Right hindlimb (tissue), 1 donor: ENCODE results near the gene RAP1GDS1.
"Not testable (repeated sequence)": the region's sequence is repeated elsewhere in the genome, so short reads cannot be mapped to it uniquely, and the experiment has no call there.

Experiments
- DNase-seq: peaks from one replicate; pipeline ENCODE4 v3.0.0-alpha.2; 2018

The RAP1GDS1 gene

GRCh38 chr4:98446499-98447375, 185.6 kb downstream of the RAP1GDS1 start:
- no peak for DNase-seq

DNA sequence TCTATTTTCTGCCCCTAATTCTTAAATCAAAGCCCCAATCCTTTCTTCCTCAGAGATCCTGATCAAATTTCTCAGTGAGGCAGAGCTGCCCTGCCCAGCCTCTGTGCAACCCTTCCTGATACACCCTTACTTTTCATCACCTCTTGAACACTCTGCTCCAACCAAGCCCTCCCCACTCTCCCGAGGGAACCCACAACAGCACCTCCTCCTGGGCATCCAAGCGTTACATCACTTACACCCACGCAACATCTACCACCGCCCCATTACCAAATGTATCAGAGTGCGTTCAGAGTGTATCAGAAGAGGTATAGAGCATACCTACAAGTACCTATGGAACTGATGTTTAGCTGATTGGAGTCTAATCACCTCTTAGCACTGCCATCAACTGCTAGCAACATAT, 186.5 kb downstream of the RAP1GDS1 start:
- DNase-seq, result no peak

DNA sequence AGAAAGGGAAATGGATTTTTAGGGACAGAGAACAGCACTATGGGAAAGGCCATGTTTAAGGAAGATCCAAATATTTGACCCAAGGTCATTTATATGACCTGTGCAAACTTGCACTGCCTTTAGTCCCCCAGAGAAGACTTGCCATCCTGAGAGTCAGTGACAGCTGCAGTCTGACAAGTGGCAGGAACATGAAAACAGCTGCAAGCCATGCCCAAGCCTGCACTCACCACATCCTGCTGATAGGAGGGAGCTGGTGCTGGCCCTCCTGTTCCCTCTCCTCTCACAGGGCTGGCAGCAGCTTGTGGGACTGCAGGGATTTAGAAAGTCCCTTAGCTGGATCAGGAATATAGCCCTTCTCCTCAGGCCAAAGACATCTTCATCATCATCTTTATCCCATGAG, 187.7 kb downstream of the RAP1GDS1 start:
- DNase-seq, result peak; percentile 78

DNA sequence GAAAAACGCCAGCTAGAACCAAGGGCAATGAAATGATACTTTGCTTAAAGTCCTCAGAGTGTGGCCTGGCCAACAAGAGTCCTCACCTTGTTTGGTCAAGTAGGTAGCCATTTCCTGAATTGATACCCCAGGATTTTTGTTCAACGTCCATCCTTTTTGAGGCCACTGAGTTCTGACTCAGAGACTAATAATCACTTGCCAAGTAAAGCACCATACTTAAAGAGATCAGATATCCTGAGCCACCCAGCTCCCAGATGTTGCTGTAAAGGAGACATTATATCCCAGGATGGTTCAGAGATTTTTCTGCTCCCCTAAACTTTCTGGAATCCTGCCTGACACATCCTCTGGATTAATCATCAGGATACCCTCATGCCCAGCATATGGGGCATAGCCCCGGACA, 190.9 kb downstream of the RAP1GDS1 start:
- DNase-seq, result no peak

DNA sequence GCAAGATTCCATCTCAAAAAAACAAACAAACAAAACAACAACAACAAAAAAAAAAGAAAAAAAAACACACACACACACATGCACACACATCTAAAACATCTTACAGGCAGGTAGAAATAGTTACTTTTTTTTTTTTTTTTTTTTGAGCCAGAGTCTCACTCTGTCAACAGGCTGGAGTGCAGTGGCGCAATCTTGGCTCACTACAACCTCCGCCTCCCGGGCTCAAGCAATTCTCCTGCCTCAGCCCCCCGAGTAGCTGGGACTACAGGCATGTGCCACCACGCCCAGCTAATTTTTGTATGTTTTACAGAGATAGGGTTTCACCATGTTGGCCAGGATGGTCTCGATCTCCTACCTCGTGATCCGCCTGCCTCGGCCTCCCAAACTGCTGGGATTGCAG, 196.2 kb downstream of the RAP1GDS1 start:
- not testable (repeated sequence) for DNase-seq

- not testable (repeated sequence) for DNase-seq
Observed at GRCh38 chr4:98461121-98461865, 200.1 kb downstream of the RAP1GDS1 start.

DNA sequence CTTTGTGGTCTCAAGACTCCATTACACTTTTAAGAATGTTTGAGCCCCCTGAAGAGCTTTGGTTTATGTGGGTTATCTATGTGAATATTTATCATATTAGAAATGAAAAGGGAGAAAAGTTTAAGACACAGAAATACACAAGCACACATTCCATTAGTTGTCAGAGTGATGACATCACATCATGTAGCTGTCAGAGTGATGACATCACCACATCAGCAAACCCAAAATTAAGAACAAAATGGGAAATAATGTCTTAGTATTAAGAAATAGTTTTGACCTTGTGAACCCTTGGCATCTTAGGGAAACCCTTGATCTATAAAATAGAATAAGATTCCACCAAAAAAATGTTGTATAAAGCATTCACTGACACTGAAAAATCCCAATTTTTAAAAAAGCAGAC, 201.3 kb downstream of the RAP1GDS1 start:
- no peak for DNase-seq

DNA sequence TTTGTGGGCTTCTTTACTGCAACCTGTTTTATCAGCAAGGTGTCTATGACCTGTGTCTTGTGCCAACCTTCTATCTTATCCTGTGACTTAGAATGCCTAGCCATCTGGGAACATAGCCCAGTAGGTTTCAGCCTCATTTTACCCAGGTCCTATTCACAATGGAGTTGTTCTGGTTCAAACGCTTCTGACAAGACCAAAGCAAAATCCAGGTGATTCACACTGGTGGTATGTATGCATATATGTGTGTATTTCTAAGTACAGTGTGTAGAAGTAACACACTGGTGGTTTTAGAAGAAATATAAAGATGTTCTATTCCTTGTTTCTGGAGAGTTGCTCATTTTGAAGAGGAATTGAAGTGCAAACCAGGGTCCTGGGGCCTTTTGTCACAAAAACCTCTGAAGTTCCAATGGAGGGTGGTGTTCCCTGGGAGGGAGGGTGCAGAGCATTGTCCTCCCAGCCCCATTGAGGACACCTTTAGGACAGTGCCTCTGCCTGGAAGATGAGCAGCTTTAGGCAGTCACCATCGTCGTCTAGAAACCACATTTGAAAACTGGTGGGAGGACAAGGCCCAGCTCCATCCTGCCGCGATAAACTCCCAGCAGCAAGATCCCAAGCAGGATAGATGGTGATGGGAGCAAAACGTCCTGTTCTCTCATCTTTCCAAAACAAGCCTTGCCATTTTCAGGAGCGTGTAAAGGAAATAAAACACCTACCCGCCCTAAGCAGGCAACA, 205.8 kb downstream of the RAP1GDS1 start:
- no peak for DNase-seq

DNA sequence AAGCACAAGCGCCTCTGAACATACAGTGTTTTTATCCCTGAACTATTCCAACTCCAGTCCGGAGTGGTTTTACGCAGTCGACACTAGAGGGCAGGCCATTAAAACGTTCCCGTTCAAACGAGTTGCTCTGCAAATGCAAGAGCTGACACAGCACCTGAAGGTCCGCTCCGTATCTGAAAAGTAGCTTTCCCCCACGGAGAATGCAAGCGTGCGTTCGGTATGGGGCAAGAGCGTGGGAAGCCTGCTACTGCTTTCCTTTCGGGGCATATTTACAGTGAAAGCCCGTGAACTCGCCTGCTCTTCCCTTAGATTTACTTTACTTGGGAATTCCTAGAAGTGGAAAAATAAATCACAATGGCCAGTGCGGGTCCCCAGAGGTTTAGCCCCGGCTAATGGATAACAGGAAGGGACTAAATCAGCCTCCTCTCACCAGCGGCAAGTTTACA, 206.5 kb downstream of the RAP1GDS1 start:
- DNase-seq, result peak; percentile 87

DNA sequence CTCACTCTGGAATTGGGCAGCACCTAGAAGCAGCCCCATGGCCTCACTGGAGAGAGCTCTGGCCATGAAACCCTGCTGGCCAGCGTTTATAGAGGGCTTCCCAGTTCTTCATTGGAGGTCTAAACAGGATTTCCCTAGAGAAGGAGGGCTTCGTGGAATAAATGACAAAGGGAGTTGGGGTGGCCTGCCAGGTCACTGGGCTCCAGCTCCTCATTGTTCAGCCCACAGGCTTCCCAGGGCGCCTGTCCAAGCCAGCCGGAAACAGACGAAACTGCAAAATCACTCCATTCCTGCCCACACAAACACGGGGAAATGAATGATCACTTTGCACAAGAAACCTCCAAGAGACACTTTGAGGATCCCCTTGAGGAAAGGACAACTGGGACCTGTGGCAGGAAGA, 207.5 kb downstream of the RAP1GDS1 start:
- peak; percentile 58 for DNase-seq

GRCh38 chr4:98469771-98470170, 208.6 kb downstream of the RAP1GDS1 start:
- no peak for DNase-seq

- DNase-seq, result no peak
Observed at GRCh38 chr4:98470366-98470765, 209.2 kb downstream of the RAP1GDS1 start.

- no peak for DNase-seq
Observed at GRCh38 chr4:98470831-98471230, 209.6 kb downstream of the RAP1GDS1 start.

DNA sequence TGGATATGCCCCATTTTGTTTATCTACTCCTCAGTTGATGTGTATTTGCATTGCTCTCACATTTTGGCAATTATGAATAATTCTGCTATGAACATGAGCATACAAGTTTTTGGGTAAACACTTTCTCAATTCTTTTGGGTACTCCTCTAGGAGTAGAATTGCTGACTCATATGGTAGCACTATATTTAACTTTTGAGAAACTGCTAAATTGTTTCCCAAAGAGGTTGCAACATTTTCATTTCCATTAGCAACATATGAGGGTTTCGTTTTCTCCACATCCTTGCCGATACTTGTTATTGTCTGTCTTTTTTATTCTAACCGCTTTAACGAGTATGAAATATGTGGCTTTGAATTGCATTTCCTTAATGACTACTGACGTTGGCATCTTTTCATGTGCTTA, 211.9 kb downstream of the RAP1GDS1 start:
- no peak for DNase-seq

DNA sequence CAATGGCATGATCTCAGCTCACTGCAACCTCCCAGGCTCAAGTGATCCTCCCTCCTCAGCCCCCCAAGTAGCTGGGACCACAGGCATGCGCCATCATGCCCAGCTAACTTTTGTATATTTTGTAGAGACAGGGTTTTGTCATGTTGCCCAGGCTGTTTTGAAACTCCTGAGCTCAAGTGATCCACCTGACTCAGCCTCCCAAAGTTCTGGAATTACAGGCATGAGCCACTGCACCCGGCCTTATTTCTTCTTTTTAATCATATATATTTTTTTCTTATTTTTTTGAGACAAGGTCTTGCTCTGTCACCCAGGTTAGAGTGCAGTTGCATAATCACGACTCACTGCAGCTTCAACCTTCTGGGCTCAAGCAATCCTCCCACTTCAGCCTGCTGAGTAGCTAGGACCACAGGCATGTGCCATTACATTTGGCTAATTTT, 213.2 kb downstream of the RAP1GDS1 start:
- no peak for DNase-seq

GRCh38 chr4:98476891-98477290, 215.7 kb downstream of the RAP1GDS1 start:
- no peak for DNase-seq

DNA sequence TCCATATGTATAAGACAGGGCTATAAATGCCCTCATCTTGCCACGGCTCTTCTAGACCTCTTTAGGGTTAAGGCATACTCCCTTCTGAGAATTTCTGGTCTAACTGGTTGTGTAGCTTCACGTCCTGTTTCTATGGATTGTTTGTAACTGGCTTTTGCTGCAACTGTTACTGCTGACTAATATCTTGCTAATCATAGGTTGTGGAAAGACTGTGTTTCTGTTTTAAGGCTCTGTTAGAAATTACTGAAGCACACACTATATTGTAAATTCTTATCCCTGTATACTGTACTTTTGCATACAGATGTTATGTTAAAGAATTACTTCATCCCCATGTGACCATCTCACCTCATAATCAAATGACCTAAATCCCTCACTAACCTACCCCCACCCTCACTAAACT, 218.4 kb downstream of the RAP1GDS1 start:
- not testable (repeated sequence) for DNase-seq

DNA sequence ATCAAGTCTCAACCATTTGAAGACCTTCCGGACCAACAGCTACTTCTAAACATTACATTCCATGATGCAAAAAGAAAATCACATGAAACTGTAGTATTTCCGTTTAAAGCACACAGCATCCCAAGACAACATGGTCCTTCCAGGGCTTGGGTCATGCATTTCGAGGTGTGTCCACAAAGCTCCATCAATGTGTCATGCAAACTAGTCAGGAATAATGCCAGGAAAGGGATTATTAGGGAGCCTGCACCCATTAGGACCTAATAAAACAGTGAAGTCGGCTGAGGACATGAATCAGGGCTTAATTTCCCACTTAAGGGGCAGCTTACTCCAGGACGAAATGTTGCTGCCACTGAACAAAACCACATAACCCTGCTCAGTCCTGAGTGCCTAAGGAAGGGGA, 219.4 kb downstream of the RAP1GDS1 start:
- DNase-seq, result no peak

DNA sequence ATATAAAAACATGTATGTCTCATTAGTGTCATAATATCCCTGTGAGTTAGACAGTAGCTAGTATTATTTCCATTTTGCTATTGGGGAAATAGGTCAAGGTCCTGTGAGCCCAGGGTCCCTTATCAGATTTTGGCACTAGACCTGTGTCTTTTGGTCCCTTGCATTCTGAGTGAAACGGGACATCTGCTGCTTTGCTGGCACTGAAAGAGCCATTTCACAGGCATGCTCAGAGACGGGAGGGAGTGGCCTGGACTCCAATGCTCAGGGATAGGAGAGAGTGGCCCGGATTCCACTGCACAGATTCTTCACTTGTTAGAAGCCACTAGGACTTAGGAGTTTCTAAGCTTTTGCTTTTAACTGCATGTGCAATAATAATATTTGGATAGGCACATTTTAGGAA, 220.0 kb downstream of the RAP1GDS1 start:
- no peak for DNase-seq

DNA sequence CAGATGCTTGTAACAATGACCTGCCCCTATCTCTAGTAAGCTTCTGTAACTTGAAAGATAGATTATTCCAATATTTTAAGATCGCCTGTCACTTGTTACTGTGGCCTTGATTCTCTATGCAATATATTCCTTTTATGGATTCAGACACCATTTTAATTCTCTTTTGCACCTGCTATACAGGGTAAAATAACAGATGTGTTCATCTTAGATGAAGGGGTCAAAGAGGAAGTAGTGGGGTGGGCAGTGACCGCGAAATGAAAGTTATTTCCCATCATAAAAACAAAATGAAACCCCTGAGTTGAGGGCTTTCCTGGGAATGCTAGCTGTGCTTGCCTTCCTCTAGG, 221.3 kb downstream of the RAP1GDS1 start:
- DNase-seq, result no peak

DNA sequence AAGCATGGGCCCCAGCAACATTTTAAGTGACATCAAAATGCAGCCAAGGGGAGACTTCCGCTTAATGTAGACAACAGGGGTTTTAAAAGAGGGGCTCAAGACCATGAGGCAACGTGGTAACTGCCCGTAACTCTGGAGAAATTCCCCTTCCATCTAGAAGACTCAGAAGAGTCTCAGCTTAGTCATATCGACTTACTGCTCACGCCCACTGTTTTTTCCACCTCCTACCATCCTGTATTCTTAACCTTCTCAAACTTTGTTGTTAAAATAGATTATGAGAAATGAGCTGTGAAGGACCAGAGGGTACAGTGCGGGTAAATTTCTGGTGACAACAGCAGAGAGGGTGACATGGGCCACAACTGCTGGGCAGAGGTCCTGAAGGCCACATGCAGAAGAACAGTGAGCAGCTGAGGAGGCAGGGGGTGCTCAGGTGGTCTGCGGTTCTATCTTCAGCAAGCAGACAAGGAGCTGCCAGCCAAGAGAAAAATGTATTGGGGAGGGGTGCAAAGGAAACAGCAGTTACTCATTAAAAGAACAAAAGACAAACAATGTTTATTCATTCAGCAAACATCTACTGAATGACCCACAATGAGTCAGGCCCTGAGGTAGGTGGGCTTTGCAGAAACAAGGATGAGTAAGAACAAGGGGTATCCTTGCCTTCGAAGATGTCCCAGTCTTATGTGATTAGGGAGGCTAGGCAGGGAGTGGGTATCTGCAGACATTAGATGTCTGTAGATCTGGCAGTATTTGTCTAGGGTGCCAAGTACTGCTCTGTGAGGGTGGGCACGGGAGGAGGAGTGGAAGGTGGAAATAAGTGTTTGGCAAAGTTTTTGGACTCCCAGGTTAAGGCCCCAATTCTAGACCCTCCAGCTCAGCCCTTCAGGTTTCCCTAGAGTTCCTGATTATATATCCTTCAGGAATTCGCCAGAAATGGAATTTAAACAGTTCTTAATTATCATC, 221.9 kb downstream of the RAP1GDS1 start:
- DNase-seq, result no peak

- DNase-seq, result no peak
Observed at GRCh38 chr4:98484031-98484430, 222.8 kb downstream of the RAP1GDS1 start.
